ENCODE measurements around the gene KLF11. TPM values are rescaled to one million over a fixed set of nuclear protein-coding genes. Genes with fewer than 3 reads are reported as not detected.

The KLF11 gene
- total and polyA plus RNA-seq, 9 of the 15 experiments (the other 6 are each of a cell fraction or from before 2014, with no cell fraction given) = 2.1 to 13.4 (median 6.5) TPM

DNA sequence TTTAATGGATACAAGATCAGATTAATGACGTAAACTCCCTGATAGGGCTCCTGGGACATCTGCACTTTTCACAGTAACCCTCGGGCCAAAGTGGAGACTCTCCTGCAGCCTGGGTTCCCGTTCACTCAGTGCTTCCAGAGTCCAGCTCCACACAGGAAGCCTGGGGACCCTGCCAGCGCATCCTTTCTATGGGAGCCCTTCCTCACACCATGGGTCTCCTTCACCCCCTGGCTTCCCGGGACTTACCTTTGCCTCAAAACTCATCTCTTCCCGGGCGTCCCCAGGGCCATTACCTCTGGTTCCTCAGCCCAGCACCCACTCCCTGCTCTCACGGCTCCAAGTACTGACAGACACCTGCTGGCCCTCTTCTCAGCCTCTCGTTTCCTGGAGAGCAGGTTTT lies 40.7 kb upstream of the KLF11 start (continued):
- TF ChIP-seq CBX8 (IDR thresholded peaks at IDR 0.05; ENCODE audit: borderline replicate concordance, extremely low read depth, low read depth, low read length, poor library complexity, severe bottlenecking) (no peak), PTTG1 (tag; IDR thresholded peaks at IDR 0.05; ENCODE audit: low read depth) (no peak), POU5F1 (IDR thresholded peaks at IDR 0.05; ENCODE audit: borderline replicate concordance, low read depth, low read length, partially characterized antibody) (no peak)

DNA sequence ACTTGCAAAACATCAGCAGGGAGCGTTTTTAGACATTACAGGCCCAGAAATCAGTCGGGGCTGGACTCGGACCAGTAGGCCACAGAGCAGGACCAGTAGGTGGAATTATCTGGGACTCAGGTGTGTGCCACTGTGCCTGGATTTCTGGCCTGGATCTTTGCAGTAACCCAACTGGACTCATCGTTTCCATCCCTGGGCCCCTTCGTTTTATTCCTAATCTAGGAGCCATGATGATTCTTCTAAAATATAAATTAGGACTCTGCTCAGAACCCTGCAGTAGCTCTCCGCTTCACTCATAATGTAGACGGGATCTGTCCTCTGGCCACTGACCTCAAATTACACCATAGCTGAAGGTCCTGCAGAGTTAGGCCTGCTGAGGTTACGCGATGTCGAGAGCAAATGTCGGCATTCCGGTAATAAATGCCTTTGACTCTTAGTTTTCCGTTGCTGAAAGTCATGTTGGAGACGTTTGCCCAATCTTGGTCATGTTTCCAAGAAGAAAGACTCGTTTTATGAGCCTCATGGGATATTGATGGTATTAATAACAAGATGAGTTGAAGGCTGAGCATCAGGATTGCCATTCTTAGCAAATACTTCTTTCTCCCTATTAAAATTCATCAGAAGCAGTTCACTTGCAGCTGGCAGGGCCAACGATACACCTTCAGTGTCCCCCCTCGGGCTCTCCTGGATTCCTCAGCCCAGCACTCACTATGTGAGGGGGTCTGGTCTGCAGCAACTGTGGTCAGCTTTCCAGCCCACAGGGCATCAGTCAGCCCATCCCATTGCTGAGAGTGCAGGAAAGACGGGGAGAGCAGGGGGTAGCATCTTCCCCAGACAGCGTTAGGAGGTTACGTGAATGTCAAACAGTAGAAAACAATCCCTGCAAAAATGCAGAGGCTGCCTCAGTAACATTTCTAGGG lies 39.9 kb upstream of the KLF11 start:
- Histone ChIP-seq H3K9ac (ENCODE audit: insufficient read depth in 1 of 2, low read depth in 2 of 2, low read length in 2 of 2) (no peak overlapping the region), H3K36me3 (ENCODE audit: control insufficient read depth, insufficient read depth, low read length) (no peaks in the 10 kb centered on the region), H2AFZ (ENCODE audit: low read depth, low read length) (no peak overlapping the region), H3K4me3 (no peak overlapping the region), H3K9me1 (ENCODE audit: control insufficient read depth, insufficient read depth, low read length) (no peaks in the 10 kb centered on the region), H4K20me1 (replicated peaks; ENCODE audit: control insufficient read depth, insufficient read depth, low read length) (no peaks in the 10 kb centered on the region), H3K9me3 (replicated peaks; ENCODE audit: control insufficient read depth, insufficient read depth, low read depth, low read length) (no peaks in the 10 kb centered on the region), H3K79me2 (ENCODE audit: control insufficient read depth, insufficient read depth, low read length) (no peaks in the 10 kb centered on the region), H3K27ac (ENCODE audit: extremely low read depth, low read depth, low read length) (no peak overlapping the region), H3K4me1 (replicated peaks in 1 of 2; ENCODE audit: control insufficient read depth in 2 of 2, insufficient read depth in 2 of 2, low read length in 2 of 2) (peaks cover 5 to 16% of the 10 kb centered on the region in 2 experiments), H3K27me3 (ENCODE audit: control insufficient read depth in 2 of 2, insufficient read depth in 2 of 2, low read length in 2 of 2) (no peaks in the 10 kb centered on the region), H3K4me2 (ENCODE audit: insufficient read depth, low read length) (no peak overlapping the region)
- 61% methylated on average over 20 of the region's 20 CpGs for WGBS (ENCODE audit: insufficient coverage, low coverage, missing lambda C conversion rate)
- ChIA-PET POLR2A (no interaction called here), CTCF (ENCODE audit: low intra/inter-chr PET ratio) (no interaction called here)
- in situ Hi-C loops (cut with MboI) (no loop called here), intact Hi-C loops (cut with micrococcal nuclease) (no loop called here)
- BruUV-seq (replicated peaks) = no TSS peak
- DNase-seq (ENCODE audit: extremely low read depth in 1 of 4, low spot score in 3 of 4) = no peak
- TF ChIP-seq GATAD2B (IDR thresholded peaks at IDR 0.05; ENCODE audit: borderline replicate concordance) = no peak
- no peak for FAIRE-seq
- no peak for ATAC-seq
